GM12873 (cell line): ENCODE measurements around the gene CLTRN.

Experiments used
- TF ChIP-seq, protein P1 (sequence below): IDR thresholded peaks from 2 replicates; pipeline ENCODE4 v1.5.1; 2012; ENCODE audit warnings: low read depth, mild to moderate bottlenecking, moderate library complexity, low read length, control low read depth; ENCODE audit not compliant: insufficient read depth; ENCODE audit errors: missing control alignments

Gene CLTRN

GRCh38 chrX:15681433-15681832, 16.8 kb upstream of the CLTRN start:
- TF ChIP-seq, protein P1, sequence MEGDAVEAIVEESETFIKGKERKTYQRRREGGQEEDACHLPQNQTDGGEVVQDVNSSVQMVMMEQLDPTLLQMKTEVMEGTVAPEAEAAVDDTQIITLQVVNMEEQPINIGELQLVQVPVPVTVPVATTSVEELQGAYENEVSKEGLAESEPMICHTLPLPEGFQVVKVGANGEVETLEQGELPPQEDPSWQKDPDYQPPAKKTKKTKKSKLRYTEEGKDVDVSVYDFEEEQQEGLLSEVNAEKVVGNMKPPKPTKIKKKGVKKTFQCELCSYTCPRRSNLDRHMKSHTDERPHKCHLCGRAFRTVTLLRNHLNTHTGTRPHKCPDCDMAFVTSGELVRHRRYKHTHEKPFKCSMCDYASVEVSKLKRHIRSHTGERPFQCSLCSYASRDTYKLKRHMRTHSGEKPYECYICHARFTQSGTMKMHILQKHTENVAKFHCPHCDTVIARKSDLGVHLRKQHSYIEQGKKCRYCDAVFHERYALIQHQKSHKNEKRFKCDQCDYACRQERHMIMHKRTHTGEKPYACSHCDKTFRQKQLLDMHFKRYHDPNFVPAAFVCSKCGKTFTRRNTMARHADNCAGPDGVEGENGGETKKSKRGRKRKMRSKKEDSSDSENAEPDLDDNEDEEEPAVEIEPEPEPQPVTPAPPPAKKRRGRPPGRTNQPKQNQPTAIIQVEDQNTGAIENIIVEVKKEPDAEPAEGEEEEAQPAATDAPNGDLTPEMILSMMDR: no peak

DNA sequence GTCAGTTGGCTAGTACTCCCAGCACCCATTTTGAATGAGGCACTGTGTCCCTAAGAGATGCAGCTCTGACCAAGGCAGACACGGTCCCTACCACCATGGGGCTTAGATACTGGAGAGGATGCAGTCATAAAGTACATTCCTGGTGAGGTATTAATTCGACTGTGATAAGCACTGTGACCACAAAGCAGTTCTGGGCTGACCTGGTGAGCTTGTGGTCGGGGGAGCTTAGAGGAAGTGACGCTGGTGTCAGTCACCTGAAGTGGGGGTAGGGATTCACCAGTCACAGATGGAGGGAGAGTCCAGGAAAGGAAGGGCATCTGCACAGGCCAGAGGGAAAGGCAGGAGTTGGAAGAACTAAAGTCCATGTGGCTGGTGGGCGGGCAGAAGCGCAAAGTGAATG, 15.8 kb upstream of the CLTRN start:
- TF ChIP-seq, protein P1: no peak

DNA sequence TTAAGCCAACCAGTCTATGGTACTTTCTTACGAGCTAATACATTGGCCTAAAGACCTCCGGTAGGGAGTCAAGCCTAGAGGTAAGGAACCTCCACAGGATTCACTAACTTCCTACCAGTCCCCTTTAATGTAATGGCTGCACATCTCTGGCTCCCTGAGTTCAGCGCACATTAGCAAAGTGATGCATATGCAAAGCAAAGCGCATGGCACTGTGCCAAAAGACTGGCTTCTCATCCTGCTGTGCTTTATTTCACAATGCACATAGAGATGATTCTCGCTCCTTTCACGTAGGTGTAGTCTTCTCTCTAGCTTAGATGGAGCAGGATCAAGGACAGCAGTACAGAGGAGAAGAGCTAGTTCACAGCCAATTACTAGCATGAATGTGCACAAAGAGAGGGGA, 14.6 kb upstream of the CLTRN start:
- TF ChIP-seq, protein P1: no peak

DNA sequence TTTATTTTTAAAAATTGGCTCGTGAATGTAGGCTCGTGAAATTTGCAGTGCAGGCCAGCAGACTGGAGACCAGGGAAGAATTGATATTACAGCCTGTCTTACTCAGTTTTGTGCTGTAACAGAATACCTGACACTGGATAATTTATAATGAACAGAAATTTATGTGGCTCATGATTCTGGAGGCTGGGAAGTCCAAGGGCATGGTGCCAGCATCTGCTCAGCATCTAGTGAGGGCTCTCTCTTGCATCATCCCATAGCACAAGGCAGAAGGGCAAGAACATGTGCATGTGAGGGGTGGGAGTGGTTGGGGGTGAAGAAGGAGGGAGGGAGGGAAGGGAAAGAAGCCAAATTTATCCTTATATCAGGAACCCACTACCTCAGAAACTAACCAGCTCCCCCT, 13.7 kb upstream of the CLTRN start:
- TF ChIP-seq, protein P1: no peak

GRCh38 chrX:15676886-15677285, 12.3 kb upstream of the CLTRN start:
- TF ChIP-seq, protein P1: no peak

DNA sequence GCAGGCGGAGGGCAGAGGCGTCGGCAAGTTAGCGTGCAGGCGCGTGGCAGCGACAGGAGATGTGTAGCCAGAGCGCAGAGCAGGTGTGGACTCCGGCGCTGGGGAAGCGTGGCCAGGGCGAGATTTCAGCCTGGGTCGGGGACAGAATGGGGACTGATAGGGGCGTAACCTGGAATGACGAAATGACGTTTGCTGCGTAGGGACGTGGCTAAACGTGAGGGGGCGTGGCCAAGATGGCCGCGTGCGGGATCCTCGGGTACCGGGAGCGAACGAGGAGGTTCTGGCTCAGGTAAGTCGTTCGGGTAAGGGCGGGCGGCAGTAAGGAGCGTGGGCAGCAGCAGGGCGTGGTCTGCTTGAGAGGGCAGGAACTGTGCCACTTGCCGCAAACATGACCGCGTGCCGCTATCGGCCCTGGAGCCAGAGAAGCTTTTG, 10.9 kb upstream of the CLTRN start:
- TF ChIP-seq, protein P1: no peak

DNA sequence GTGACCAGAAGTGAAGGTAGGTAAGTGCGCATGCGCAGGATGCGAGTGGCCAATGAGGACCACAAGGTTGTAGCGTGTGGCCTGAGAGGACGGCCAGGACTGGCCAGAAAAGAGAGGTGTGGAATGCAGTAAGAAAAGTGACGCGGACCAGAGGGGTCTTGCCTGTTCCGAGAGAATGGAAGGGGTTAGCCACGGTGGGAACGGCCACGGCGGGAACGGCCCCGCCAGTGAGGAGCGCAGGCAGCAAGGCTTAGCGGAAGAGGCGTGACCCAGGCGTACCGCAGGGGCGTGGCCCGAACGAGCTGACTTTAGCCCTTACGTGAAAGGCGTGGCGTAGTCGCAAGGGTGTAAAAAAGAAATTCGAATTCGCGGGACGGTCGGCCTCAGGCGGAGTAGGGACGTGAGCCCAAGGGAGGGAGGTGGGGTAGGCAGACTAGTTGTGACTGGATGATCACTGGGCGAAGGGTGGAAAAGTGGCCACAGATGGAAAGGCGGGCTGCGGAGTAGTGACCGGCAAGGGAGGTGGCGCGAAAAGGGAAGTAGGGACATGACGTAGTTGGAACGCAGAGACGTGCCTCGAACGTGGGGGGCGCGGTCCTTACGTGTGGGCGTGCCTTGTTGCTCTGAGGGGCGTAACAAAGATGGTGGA, 10.4 kb upstream of the CLTRN start:
- TF ChIP-seq, protein P1: no peak
